PFSK-1 (cell line): ENCODE measurements around the gene STXBP5.

Experiments used
- FOXP2 ChIP-seq: optimal IDR thresholded peaks from 2 replicates; pipeline ENCODE3; 2011; ENCODE audit warnings: borderline replicate concordance, control low read depth, inconsistent platforms; ENCODE audit not compliant: insufficient read depth; ENCODE audit errors: extremely low read length, extremely low read depth
- POLR2AphosphoS5 ChIP-seq: IDR thresholded peaks from 2 replicates; pipeline ENCODE4 v1.6.1; 2012; ENCODE audit warnings: low read depth, mild to moderate bottlenecking, control low read depth, low read length, moderate library complexity
- SIN3A ChIP-seq: IDR thresholded peaks from 2 replicates; pipeline ENCODE4 v1.6.1; 2012; ENCODE audit warnings: mild to moderate bottlenecking, low read length, moderate library complexity, borderline replicate concordance; ENCODE audit not compliant: insufficient read depth
- TAF1 ChIP-seq: IDR thresholded peaks from 2 replicates; pipeline ENCODE4 v1.6.1; 2012; ENCODE audit warnings: low read length, control low read depth, borderline replicate concordance; ENCODE audit not compliant: insufficient read depth
- TF ChIP-seq, protein P1 (sequence below), 2 experiments: IDR thresholded peaks; 2 replicates each; pipeline versions ENCODE4 v1.6.1 to v1.8.0; 2011 to 2012; ENCODE audit warnings: low read depth in 2 of 2, low read length in 2 of 2, control low read depth in 1 of 2, inconsistent platforms in 1 of 2, mild to moderate bottlenecking in 1 of 2, moderate library complexity in 1 of 2; ENCODE audit not compliant: insufficient read depth in 1 of 2

Gene STXBP5

DNA sequence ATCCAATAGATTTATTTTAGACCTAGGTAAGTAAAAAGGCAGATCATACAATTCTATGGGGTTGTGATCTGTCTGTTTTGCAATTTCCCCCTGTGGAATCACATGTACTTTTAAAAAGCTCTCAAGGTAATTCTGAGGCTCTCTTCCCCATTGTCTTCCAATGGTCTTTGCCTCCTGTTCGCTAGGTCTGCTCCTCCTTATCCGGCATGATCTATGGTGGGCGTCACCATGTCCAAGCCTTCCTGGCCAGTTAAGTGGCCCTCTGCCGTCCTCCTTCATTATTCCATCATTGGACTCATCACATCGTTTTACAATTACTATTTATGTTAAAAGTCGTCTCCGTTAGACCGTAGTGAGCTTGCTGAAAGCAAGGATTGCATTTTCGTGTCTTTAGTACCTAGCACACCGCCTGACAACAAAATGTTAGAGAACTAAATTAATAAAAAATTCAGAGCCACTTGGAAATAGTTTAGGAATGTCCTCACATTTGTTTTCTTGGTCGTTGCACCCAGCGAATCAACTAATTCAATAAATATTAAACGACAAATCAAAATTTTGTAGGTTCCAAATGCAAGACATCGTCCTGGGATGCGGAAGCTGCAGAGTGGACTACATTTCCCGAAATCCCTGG is 2.2 kb upstream of the STXBP5 start:
- TF ChIP-seq TAF1, result no peak
- TF ChIP-seq, protein P1, sequence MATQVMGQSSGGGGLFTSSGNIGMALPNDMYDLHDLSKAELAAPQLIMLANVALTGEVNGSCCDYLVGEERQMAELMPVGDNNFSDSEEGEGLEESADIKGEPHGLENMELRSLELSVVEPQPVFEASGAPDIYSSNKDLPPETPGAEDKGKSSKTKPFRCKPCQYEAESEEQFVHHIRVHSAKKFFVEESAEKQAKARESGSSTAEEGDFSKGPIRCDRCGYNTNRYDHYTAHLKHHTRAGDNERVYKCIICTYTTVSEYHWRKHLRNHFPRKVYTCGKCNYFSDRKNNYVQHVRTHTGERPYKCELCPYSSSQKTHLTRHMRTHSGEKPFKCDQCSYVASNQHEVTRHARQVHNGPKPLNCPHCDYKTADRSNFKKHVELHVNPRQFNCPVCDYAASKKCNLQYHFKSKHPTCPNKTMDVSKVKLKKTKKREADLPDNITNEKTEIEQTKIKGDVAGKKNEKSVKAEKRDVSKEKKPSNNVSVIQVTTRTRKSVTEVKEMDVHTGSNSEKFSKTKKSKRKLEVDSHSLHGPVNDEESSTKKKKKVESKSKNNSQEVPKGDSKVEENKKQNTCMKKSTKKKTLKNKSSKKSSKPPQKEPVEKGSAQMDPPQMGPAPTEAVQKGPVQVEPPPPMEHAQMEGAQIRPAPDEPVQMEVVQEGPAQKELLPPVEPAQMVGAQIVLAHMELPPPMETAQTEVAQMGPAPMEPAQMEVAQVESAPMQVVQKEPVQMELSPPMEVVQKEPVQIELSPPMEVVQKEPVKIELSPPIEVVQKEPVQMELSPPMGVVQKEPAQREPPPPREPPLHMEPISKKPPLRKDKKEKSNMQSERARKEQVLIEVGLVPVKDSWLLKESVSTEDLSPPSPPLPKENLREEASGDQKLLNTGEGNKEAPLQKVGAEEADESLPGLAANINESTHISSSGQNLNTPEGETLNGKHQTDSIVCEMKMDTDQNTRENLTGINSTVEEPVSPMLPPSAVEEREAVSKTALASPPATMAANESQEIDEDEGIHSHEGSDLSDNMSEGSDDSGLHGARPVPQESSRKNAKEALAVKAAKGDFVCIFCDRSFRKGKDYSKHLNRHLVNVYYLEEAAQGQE (IDR thresholded peaks at IDR 0.05; ENCODE audit: insufficient read depth in 1 of 2, low read depth in 2 of 2, low read length in 2 of 2), result no peak
- no peak for TF ChIP-seq POLR2AphosphoS5
- no peak for TF ChIP-seq FOXP2
- no peak for TF ChIP-seq SIN3A

DNA sequence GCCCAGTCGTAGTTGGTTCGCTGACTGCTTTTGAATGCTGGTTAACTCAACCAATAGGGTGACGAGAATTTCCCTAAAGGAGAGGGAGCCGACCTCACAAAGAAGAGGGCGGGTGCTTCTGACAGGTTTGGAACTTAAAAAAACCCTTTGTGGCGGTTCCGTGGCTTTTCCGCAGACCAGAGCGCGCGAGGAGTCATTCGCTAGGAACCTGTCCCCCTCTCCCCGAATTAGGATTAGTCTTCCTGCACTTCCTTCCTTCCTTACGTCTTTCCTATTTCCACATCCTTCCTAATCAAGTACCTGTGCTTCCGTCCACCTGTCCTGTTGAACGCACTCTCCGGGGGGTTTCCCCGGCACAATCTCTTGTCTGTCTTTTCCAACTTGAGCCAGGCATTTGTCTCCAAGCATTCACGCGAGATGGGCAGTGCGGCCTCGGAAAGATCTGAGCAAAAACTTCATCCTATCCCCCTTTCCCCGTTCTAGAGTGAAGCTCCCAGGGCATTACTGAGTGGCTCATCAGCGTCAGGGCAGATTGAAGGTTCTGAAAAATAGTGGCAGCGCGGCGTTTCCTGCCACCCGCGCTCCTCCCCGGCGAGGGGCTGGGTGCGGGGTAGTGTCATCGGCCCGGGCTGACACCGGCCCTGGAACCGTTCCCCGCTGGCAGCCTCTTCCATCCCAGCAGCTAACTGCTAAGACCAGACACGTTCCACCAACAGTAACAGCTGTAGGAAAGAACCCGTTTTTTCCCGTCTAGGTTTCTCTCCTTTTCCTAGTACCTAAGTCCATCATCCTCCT is 1.5 kb upstream of the STXBP5 start:
- TF ChIP-seq FOXP2 (no peak), POLR2AphosphoS5 (peak; percentile 63; the same call in 1 of the 2 replicates), SIN3A (no peak), TAF1 (peak; percentile 54; the same call in 1 of the 2 replicates)
- TF ChIP-seq, protein P1 (IDR thresholded peaks at IDR 0.05; ENCODE audit: insufficient read depth in 1 of 2, low read depth in 2 of 2, low read length in 2 of 2), result no peak

DNA sequence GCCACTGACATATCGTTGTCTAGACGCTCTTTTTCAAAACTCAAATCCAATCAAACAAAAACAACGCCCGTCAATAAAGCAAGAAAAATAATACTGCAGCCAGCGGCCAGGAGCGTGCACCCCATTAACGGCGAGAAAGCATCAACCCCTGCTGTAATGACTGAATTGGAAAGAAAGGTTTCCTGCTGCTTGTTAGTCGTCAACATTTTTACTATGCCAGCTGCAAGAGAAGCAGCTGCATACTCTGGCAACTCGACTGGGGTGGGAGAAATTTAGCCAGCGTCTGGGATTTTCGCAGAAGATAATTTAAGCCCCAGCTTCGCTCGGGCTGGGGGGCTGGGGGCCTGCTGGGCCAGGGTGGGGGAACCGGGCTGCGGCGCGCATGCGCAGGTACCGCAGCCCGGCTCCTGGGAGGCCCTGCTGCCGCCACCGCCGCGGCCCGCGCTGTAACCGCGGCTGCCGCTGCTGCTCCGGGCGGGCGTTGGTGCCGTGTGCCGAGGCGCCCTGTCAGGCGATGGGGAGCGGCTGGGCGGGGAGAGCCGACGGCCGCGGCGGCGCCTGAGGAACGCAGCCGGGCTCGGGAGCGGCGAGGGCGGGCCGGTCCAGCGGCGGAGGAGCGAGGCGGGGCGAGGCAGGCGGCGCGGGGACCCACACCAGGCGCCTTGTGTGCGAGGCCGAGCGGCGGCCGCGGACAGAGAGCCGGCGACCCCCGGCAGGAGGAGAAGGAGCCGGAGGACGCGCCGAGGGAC is 732 bp upstream of the STXBP5 start:
- TF ChIP-seq SIN3A (no peak), POLR2AphosphoS5 (0 out of 2 replicates have a peak, but pooled peaks have one; percentile 47), TAF1 (peak; percentile 49; the same call in 1 of the 2 replicates), FOXP2 (peak; percentile 49)
- TF ChIP-seq, protein P1 (IDR thresholded peaks at IDR 0.05; ENCODE audit: insufficient read depth in 1 of 2, low read depth in 2 of 2, low read length in 2 of 2), result no peak

DNA sequence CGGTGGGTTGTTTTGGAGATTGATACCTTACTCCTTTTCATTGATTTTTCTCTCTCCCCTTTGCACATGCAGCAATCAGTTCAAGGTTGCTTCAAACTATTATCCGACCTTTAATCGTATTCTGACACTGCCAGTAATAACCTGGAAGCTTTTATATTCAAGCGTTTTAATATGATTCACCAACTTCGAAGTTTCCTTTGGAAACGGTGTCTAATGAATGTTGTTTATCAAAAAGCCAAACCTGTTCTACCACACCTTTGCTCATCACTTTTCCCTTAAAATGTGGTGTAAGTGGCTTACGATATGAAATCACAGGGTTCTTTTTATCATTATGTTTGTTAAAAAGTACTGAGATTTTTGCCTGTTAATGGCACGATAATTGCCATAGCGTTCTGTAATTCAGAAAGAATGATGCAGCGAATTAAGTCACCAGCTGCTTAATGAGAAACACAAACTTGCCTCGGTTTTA is 660 bp downstream of the STXBP5 start:
- TF ChIP-seq SIN3A (no peak), POLR2AphosphoS5 (no peak), TAF1 (no peak), FOXP2 (no peak)
- TF ChIP-seq, protein P1 (IDR thresholded peaks at IDR 0.05; ENCODE audit: insufficient read depth in 1 of 2, low read depth in 2 of 2, low read length in 2 of 2), result no peak
